Measurements from ENCODE around the gene THSD4.
"Not testable (repeated sequence)": the region's sequence is repeated elsewhere in the genome, so short reads cannot be mapped to it uniquely, and the experiment has no call there.

The THSD4 gene

GRCh38 chr15:71189718-71190117 is 74.4 kb downstream of the THSD4 start:
- DNase-seq (ENCODE audit: low read depth) = no peak

- no peak for DNase-seq (ENCODE audit: low read depth)
Measured at GRCh38 chr15:71191296-71191695, 76.0 kb downstream of the THSD4 start.

DNA sequence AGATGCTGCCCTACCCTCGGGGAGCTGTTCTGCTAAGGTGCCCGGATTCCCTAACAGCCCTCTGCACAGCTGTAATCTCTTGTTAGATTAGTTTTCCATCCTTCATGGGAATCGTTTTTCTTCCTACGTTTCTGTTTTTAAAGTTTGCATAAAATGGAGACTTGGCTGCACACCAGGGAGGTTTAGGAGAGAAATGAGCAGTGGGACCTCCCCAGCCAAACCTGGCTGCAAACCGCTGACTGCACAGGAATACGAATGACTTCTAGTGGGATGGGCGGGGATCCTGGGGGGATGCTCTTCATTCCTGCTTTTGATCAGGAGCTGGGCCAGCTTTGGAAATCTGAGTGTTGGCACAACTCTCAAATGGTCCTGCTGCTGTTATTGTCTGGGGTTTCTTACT is 77.5 kb downstream of the THSD4 start:
- DNase-seq (ENCODE audit: low read depth) = no peak

- no peak for DNase-seq (ENCODE audit: low read depth)
Measured at GRCh38 chr15:71194286-71194685, 79.0 kb downstream of the THSD4 start.

- DNase-seq (ENCODE audit: low read depth) = no peak
Measured at GRCh38 chr15:71195242-71195641, 80.0 kb downstream of the THSD4 start.

- DNase-seq (ENCODE audit: low read depth) = no peak
Measured at GRCh38 chr15:71197620-71198019, 82.3 kb downstream of the THSD4 start.

GRCh38 chr15:71198846-71199245 is 83.6 kb downstream of the THSD4 start:
- DNase-seq (ENCODE audit: low read depth) = no peak

DNA sequence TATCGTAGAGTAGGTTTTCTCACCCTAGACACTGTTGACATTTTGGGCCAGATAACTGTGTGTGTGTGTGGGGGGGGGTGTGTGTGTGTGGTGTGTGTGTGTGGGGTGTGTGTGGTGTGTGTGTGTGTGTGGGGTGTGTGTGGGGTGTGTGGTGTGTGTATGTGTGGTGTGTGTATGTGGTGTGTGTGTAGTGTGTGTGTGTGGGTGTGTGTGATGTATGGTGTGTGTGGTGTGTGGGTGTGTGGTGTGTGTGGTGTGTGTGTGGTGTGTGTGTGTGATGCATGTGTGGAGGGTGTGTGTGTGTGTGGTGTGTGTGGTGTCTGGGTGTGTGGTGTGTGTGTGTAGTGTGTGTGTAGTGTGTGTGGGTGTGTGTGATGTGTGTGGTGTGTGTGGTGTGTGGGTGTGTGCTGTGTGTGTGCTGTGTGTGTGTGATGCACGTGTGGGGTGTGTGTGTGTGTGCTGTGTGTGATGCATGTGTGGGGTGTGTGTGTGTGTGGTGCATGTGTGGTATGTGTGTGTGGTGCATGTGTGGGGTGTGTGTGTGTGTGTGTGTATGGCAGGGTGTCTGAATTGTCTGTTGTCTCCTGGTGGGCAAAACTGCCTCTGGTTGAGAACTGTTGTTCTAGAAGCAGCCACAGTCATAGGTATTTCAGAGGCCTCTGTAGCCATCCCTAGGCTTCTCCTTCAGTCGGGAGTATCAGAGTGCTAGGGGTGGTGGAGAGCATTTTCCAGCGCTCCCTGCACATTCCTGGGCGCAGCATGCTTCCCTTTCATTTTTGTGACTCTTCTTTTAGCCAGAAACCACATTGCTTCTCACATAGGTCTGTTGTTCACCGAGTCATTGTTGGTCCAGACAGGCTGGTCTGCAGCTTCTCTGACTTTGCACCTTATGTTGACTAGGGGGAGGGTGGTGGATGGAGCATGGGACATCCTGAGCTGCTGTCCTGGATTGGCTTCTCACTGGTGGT is 84.4 kb downstream of the THSD4 start:
- DNase-seq (ENCODE audit: low read depth) = no peak

DNA sequence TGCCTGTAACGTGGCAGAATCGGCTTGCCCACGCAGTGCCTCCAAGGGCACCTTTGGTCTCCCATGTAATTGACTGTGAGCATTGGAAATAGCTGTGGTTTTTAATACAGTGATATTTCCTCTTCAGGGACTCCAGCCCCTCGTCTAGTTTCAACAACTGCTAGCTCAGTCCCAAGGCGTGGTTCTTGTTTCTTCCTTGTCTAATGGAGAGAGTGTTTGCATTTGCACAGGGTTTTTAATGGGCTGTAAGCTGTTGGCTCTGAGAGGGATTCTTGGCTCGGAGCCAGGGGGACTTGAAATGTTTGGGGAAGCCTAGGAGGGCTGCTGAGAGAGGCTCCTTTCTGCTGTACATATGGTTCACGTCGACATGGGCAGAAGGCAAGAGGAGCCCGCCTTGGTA is 86.2 kb downstream of the THSD4 start:
- DNase-seq (ENCODE audit: low read depth) = no peak

GRCh38 chr15:71202712-71203111 is 87.4 kb downstream of the THSD4 start:
- no peak for DNase-seq (ENCODE audit: low read depth)

DNA sequence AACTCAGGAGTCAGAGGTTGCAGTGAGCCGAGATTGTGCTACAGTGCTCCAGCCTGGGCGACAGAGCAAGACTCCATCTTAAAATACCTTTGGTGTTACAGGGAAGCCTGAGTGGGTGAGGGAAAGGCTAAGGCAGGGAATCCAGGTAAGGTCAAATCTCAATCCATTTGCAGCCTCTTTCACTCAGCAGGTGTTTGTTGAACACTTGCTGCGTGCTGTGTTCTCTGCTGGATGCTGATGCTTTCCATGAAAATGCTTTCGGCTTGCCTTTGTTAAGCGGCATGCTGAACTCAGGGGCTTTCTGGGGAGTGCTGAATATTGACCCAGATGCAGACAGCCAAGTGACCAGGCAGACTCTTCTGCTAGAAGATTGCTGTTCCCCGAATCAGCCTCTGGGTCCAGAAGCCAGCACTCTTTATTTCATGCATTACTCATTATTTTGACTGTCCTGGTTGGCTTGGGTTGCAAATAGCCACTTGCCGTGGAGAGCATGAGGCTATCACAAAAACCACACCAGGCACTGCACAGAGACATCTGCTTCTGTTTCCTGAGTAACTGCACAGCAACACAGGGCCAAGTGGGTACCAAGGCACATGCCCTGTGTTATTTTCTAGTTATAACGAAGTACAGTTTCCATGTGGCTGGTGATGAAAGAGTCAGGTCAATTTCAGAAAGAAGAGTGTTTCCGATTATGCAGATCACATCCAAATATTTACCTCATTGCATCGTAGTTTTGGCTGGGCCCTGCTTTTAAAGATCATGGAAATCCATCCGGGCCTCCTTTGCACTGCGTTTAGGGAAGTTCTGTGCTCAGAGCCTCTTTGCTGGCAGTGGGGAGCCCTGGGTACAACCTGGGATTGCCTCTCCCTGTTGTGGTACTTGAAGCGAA is 88.6 kb downstream of the THSD4 start:
- no peak for DNase-seq (ENCODE audit: low read depth)

- no peak for DNase-seq (ENCODE audit: low read depth)
Measured at GRCh38 chr15:71207141-71207540, 91.9 kb downstream of the THSD4 start.

GRCh38 chr15:71212146-71212545 is 96.9 kb downstream of the THSD4 start:
- no peak for DNase-seq (ENCODE audit: low read depth)

GRCh38 chr15:71213943-71214342 is 98.7 kb downstream of the THSD4 start:
- not testable (repeated sequence) for DNase-seq (ENCODE audit: low read depth)

GRCh38 chr15:71215126-71215894 is 100.0 kb downstream of the THSD4 start:
- DNase-seq (ENCODE audit: low read depth) = no peak

DNA sequence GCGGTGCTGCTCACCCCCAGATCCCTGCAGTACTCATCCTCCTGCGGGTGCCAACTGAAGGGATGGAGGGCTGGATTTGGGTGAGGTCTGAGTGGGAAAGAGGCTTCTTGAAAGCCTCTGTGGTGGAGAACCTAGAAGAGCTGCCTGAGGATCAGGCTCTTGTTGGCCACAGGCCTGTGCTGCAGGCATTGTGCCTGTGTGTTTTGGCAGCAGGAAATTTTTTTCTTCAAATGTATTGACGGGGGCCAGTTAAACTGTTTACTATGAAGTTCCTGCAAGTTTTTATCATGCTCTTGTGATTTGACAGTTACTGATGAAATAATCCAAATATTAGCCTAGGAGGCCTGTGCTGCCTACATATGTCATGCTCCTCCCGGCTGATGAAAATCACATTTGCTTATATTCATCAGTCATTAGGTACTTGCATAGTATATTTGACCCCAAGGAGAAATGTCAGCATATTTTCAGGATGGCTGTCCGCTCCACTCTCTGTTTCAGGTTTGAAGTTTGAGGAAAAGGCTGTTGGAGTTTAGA is 103.1 kb downstream of the THSD4 start:
- DNase-seq (ENCODE audit: low read depth) = no peak

GRCh38 chr15:71219101-71219500 is 103.8 kb downstream of the THSD4 start:
- no peak for DNase-seq (ENCODE audit: low read depth)

DNA sequence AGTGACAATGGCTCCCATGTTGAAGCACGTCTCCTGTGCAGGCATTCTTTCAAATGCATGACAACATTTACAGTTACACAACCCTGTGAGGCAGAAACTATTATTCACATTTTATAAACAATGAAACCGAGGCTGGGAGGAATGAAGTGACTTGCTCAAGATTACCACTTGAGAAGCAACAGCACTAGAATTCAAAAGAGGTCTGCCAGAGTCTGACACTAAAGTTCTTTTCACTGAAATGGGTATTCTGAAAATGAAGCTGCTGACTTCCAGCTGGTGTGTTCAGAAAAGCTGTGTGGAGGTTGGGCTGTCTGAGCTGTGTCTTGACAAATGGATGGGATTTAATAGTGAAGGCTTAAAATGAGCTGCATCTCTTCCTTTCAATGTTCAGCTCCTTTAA is 104.4 kb downstream of the THSD4 start:
- no peak for DNase-seq (ENCODE audit: low read depth)

GRCh38 chr15:71220828-71221227 is 105.6 kb downstream of the THSD4 start:
- no peak for DNase-seq (ENCODE audit: low read depth)

GRCh38 chr15:71221417-71221816 is 106.1 kb downstream of the THSD4 start:
- no peak for DNase-seq (ENCODE audit: low read depth)

DNA sequence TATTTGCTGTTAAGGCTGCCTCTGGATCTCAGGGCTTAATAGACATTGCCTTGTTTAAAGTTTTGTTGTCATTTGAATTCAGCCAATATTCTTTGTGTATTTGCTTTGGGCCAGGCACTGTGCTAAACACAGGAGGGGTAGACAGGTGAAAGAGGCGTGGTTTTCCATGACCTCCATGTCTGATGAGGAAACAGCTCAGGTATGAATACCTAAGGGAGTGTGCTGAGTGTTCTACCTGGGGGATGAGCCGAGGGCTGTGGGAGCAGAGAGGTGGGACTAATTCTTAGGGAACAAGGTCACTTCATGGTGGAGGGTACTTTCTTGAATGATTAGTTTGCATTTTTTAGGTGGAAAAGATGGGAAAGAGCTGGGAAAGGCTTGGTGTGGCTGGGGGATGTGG is 108.2 kb downstream of the THSD4 start:
- DNase-seq (ENCODE audit: low read depth) = no peak

GRCh38 chr15:71224024-71224423 is 108.8 kb downstream of the THSD4 start:
- DNase-seq (ENCODE audit: low read depth) = no peak
